GM21526 (cell line): ENCODE measurements around the gene SLC22A1.
A peak's percentile ranks its signal among the peaks of the same experiment; 100 is the strongest.
"Not testable (repeated sequence)": the region's sequence is repeated elsewhere in the genome, so short reads cannot be mapped to it uniquely, and the experiment has no call there.

Experiments used
- ATAC-seq: cut with Tn5 transposase; IDR thresholded peaks from one replicate; pipeline ENCODE4 v1.9.1; 2021; ENCODE audit warnings: moderate library complexity; ENCODE audit not compliant: unreplicated experiment, low FRiP score

The SLC22A1 gene

GRCh38 chr6:160165928-160166327, 44.3 kb downstream of the SLC22A1 start:
- not testable (repeated sequence) for ATAC-seq

GRCh38 chr6:160167604-160168399, 46.2 kb downstream of the SLC22A1 start:
- ATAC-seq, result no peak

GRCh38 chr6:160170018-160170680, 48.5 kb downstream of the SLC22A1 start:
- ATAC-seq, result no peak

- ATAC-seq, result no peak
Measured at GRCh38 chr6:160172704-160173103, 51.1 kb downstream of the SLC22A1 start.

- no peak for ATAC-seq
Measured at GRCh38 chr6:160173806-160174527, 52.4 kb downstream of the SLC22A1 start.

DNA sequence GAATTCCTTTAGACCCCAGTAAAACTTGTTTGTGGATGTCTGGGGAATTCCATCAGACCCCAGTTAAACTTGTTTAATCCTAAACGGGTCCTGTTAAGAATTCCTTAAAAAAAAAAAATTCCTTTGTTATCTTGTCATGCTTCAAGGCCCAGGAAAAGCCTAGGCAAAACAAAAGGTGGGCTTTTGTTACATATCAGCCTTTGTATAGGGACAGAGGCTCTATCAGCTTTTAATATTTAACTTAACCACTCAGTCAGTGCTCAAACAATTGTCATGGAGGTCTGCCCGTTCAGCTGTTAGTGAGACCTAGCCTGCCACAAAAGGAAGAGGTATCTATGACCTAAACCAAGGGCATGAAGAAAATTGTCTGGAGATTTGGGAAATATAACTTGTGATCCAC, 53.1 kb downstream of the SLC22A1 start:
- no peak for ATAC-seq

GRCh38 chr6:160177220-160177619, 55.6 kb downstream of the SLC22A1 start:
- ATAC-seq, result no peak

DNA sequence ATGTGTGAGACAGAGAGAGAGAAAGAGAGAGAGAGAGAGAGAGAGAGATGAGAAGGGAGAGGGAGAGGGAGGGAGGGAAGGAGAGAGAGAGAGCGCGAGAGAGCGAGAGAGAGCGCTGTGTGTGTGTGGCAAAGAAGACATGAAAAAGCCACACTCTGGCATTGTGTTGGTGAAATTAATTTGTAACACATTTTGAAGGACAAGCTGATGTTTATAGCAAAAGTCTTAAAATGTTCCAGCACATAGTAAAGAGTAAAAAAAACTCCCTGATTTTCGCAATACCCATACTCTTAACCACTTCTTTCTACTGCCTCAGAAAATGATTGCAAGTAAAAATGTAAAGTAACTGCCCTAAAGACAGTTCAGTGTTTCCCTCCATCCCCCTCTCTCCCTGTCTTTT, 56.7 kb downstream of the SLC22A1 start:
- no peak for ATAC-seq

DNA sequence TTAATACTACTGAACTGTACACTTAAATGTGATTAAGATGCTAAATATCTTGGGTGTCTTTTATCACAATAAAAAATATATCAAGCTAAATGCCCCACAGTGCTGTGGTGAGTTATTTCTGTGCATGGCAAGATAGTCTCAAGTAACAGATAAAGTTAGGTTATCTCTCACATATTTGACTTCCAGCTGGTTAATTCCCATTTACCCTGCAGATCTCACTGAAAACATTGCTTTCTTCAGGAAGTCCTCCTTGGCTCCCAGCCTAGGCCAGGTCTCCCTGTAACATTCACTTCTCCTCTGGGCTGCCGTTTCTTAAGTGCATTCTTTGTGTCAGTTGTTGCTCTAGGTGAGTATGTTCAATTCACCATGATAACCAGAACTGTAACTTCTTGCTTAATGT, 59.1 kb downstream of the SLC22A1 start:
- no peak for ATAC-seq

DNA sequence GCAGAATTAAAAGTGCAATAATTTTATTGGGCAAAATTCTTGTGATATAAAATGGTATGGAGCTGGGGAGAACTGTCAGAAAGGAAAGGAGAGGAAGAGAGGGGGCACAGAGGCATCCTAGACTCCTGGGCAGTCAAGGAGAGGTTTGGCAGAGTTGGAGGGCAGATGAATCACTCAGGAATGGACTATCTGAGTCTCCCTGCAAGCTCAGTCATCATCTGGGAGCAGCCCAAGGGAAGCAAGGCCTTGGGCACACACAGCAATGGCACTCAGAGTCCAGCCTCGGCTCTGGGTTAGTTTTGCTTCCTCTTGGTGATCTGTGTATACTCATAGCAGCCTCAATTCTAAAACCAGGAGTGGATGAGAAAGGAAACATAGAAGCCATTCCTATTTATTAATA, 67.2 kb downstream of the SLC22A1 start:
- no peak for ATAC-seq

DNA sequence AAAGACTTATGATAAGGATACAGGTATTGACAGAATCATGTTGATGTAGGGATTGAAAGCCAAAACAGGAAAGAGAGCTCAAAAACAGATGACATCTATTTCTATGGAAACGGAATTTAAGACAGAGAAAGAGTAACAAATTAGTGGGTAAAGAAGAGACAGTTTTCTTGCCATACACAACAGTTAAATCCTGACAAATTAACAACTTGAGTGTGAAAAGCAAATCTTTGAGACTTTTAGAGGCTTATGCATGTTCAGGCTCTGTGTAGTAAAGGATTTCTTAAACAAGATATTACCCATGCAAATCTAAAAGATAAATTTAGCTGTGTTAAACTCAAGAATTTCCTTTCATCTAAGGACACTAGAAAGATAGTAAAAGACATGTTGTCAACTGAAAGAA, 68.5 kb downstream of the SLC22A1 start:
- ATAC-seq, result no peak

DNA sequence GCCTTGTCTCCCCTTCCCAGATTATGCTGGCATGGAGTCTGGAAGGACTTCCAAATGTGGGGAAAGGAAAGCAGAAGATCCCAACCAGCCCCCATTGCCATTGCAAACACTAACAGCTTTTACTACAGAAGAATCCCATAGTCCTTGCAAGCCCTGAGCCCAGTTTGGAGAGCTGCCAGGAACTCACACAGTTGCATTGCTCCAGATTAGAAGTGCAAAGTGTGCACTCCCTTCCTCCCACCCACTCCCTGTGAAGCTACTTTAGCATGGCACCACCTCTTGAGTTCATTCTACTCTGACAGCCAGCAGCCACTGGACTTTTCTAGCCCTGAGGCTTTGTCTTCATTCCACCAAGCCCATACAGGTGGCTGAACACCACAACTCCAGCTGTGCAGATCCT, 69.4 kb downstream of the SLC22A1 start:
- no peak for ATAC-seq

- ATAC-seq, result no peak
Measured at GRCh38 chr6:160192840-160193239, 71.2 kb downstream of the SLC22A1 start.

- ATAC-seq, result no peak
Measured at GRCh38 chr6:160194808-160195207, 73.2 kb downstream of the SLC22A1 start.

DNA sequence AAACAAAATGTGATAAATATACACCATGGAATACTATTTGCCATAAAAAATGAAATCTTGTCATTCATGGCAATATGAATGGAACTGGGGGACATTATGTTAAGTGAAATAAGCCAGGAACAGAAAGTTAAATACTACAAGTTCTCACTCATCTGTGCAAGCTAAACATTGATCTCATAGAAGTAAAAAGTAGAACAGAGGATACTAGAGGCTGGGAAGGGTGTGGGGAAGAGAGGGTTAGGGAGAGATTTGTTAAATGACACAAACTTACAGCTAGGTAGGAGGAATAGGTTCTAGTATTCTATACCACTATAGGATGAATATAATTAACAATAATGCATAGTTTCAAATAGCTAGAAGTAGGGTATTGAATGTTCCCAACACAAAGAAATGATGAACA, 76.0 kb downstream of the SLC22A1 start:
- no peak for ATAC-seq

GRCh38 chr6:160198606-160199211, 77.1 kb downstream of the SLC22A1 start:
- peak; percentile 74 for ATAC-seq

DNA sequence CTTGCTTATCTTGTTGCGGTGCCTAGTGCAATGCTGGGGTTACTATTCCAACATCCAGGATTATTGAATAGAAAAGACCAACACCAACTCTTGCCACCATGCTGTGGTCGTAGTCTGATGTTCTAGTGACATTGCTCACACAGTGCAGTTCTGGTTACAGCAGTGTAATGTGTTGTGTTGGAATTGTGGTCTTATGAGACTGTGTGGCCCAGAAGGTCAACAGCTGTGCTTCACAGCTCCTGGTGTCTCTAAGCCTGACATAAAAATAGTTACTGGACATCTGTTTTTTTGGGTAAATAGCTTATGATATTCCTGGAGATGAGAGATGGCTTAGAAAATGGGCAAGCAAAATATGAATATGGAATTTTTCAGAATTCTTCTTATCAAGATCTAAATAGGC, 79.4 kb downstream of the SLC22A1 start:
- no peak for ATAC-seq

- ATAC-seq, result no peak
Measured at GRCh38 chr6:160202411-160202810, 80.8 kb downstream of the SLC22A1 start.

DNA sequence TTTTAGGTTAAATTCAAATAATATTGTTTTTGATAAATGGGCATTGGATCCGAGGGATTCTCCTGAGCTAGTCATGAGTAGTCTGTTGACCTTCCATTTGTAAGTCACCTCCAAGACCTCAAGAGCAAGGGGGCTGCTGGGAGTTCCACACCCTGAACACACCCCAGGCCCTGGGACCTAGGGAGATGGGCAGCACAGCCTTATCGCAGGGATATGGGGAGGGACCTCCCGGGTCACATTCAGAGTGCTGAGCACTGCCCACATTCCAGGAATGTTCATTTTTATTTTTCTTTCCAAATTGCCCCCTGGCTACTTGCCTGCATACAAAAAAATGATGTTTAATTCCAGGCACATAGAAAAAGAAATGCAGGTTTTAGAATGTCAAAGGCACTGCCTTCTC, 81.5 kb downstream of the SLC22A1 start:
- no peak for ATAC-seq

DNA sequence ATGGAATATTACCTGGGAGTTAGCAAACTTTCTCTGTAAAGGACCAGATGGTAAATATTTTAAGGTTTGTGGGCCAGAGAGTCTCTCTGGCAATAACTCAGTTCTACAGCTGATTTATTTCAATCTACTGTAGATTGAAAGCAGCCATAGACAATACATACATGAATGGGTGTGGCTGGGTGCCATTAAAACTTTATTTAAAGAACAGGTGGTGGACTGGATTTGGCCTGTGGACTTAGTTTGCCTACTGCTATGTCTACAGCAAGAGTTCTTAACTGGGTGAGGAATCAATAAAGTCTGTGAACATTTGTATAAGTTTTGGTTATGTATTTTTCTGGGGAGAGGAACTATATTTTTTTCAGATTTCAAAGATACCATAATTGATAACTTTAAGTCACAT, 81.9 kb downstream of the SLC22A1 start:
- no peak for ATAC-seq

GRCh38 chr6:160203953-160204352, 82.3 kb downstream of the SLC22A1 start:
- ATAC-seq, result no peak
